H1 (cell line): Measurements from ENCODE around the gene ACSL4. TPM values are rescaled to one million over a fixed set of nuclear protein-coding genes. Genes with fewer than 3 reads are reported as not detected.

Experiments used
- CTCF ChIA-PET: fragments of 300-600 bp; sonication (Branson Sonifier 250); formaldehyde crosslinking; loops from one replicate; lab custom pipeline; 2021; ENCODE audit not compliant: partially characterized antibody; lab: Charles Lee
- POLR2A ChIA-PET: fragments of 300-600 bp; sonication (Branson Sonifier 250); formaldehyde crosslinking; loops from one replicate; lab custom pipeline; 2021; ENCODE audit warnings: inconsistent platforms; ENCODE audit not compliant: partially characterized antibody; lab: Charles Lee
- DNase-seq, 2 experiments: peaks; one replicate each; pipeline versions ENCODE4 v3.0.0 to v3.0.0-alpha.2; 2010 to 2022; ENCODE audit warnings: low spot score in 2 of 2, low read depth in 1 of 2, mixed read lengths in 1 of 2
- FAIRE-seq: peaks from 2 replicates; lab custom pipeline; 2011; peaks lifted over from hg19 to GRCh38; lab: Jason Lieb, UNC
- H2AFZ ChIP-seq: 2 replicates; pipeline ENCODE4 v1.8.1; 2012; ENCODE audit warnings: low read length, inconsistent platforms
- H2AK5ac ChIP-seq: 2 replicates; pipeline ENCODE4 v1.6.1; 2013; ENCODE audit warnings: low read depth, low read length
- H2BK120ac ChIP-seq: replicated peaks from 2 replicates; pipeline ENCODE3; 2013; ENCODE audit warnings: low read depth, low read length, inconsistent platforms
- H2BK12ac ChIP-seq: 2 replicates; pipeline ENCODE4 v1.6.1; 2013; ENCODE audit warnings: low read depth, low read length
- H2BK15ac ChIP-seq: 2 replicates; pipeline ENCODE4 v1.6.1; 2013; ENCODE audit warnings: low read length
- H2BK20ac ChIP-seq: 2 replicates; pipeline ENCODE4 v1.6.1; 2013; ENCODE audit warnings: low read length
- H2BK5ac ChIP-seq: 2 replicates; pipeline ENCODE4 v1.6.1; 2013; ENCODE audit warnings: low read depth, low read length
- H3K14ac ChIP-seq: 2 replicates; pipeline ENCODE4 v1.6.1; 2013; ENCODE audit warnings: inconsistent platforms; ENCODE audit not compliant: insufficient read length
- H3K18ac ChIP-seq: 2 replicates; pipeline ENCODE4 v1.6.1; 2013; ENCODE audit warnings: low read length; ENCODE audit errors: extremely low read depth
- H3K23ac ChIP-seq: 2 replicates; pipeline ENCODE4 v1.6.1; 2013; ENCODE audit warnings: inconsistent platforms; ENCODE audit not compliant: insufficient read length
- H3K23me2 ChIP-seq: 2 replicates; pipeline ENCODE4 v1.6.1; 2013; ENCODE audit warnings: low read depth, low read length
- H3K27ac ChIP-seq: 2 replicates; pipeline ENCODE4 v1.6.1; 2011; ENCODE audit warnings: low read depth, low read length, inconsistent platforms
- H3K27me3 ChIP-seq, 4 experiments: replicated peaks in 1 of 4; 1 replicate in 1 of 4; 2 replicates in 3 of 4; pipeline versions ENCODE4 v1.6.1 to v1.8.1; 2011 to 2013; ENCODE audit warnings: low read length in 3 of 4, mild to moderate bottlenecking in 3 of 4, inconsistent platforms in 2 of 4, mixed read lengths in 2 of 4, moderate library complexity in 1 of 4; ENCODE audit not compliant: control insufficient read depth in 3 of 4, insufficient read depth in 3 of 4; ENCODE audit errors: extremely low read depth in 1 of 4
- H3K36me3 ChIP-seq, 4 experiments: 2 replicates each; pipeline versions ENCODE4 v1.6.1 to v1.8.1; 2011 to 2013; ENCODE audit warnings: mild to moderate bottlenecking in 4 of 4, low read length in 3 of 4, moderate library complexity in 2 of 4, control low read depth in 1 of 4, inconsistent platforms in 1 of 4; ENCODE audit not compliant: insufficient read depth in 4 of 4, control insufficient read depth in 2 of 4
- H3K4ac ChIP-seq: replicated peaks from 2 replicates; pipeline ENCODE3; 2013; ENCODE audit warnings: low read length, low read depth, mixed read lengths, inconsistent platforms; ENCODE audit not compliant: insufficient read length
- H3K4me1 ChIP-seq, 4 experiments: replicated peaks in 1 of 4; 1 replicate in 1 of 4; 2 replicates in 3 of 4; pipeline versions ENCODE4 v1.6.1 to v1.8.1; 2011 to 2013; ENCODE audit warnings: low read length in 3 of 4, inconsistent platforms in 2 of 4, mixed read lengths in 1 of 4; ENCODE audit not compliant: insufficient read depth in 4 of 4, control insufficient read depth in 3 of 4
- H3K4me2 ChIP-seq, 2 experiments: 2 replicates each; pipeline versions ENCODE4 v1.6.1 to v1.8.1; 2011 to 2013; ENCODE audit warnings: low read depth in 2 of 2, low read length in 2 of 2, control low read depth in 1 of 2, inconsistent platforms in 1 of 2, mild to moderate bottlenecking in 1 of 2; ENCODE audit not compliant: insufficient read depth in 1 of 2
- H3K4me3 ChIP-seq, 4 experiments: fragments of 200-600, 300-600 bp in 1 of 4; sonication (generic), shearing (Covaris generic), sonication (Bioruptor Twin) in 1 of 4; 2 replicates each; pipeline versions ENCODE4 v1.5.1 to v1.8.1; 2011 to 2016; ENCODE audit warnings: low read length in 4 of 4, low read depth in 3 of 4, control low read depth in 2 of 4, inconsistent platforms in 2 of 4, mild to moderate bottlenecking in 2 of 4, mixed read lengths in 1 of 4, moderate library complexity in 1 of 4; ENCODE audit not compliant: insufficient read depth in 2 of 4; ENCODE audit errors: extremely low read depth in 1 of 4
- H3K56ac ChIP-seq: replicated peaks from 2 replicates; pipeline ENCODE3; 2013; ENCODE audit warnings: low read depth, mild to moderate bottlenecking, mixed read lengths, low read length, inconsistent platforms; ENCODE audit not compliant: insufficient read length
- H3K79me1 ChIP-seq: 2 replicates; pipeline ENCODE4 v1.6.1; 2013; ENCODE audit warnings: low read depth, low read length, control low read depth
- H3K79me2 ChIP-seq, 2 experiments: 2 replicates each; pipeline versions ENCODE4 v1.6.1 to v1.8.1; 2012 to 2013; ENCODE audit warnings: low read length in 2 of 2, mild to moderate bottlenecking in 2 of 2, inconsistent platforms in 1 of 2; ENCODE audit not compliant: insufficient read depth in 2 of 2, control insufficient read depth in 1 of 2
- H3K9ac ChIP-seq, 4 experiments: replicated peaks in 1 of 4; 1 replicate in 1 of 4; 2 replicates in 3 of 4; pipeline versions ENCODE4 v1.6.1 to v1.8.1; 2011 to 2013; ENCODE audit warnings: low read depth in 3 of 4, low read length in 3 of 4, control low read depth in 2 of 4, mild to moderate bottlenecking in 2 of 4, moderate library complexity in 2 of 4, inconsistent platforms in 1 of 4; ENCODE audit errors: extremely low read depth in 1 of 4
- H3K9me3 ChIP-seq, 2 experiments: 2 replicates each; pipeline versions ENCODE4 v1.6.1 to v1.8.1; 2012 to 2013; ENCODE audit warnings: mild to moderate bottlenecking in 2 of 2, moderate library complexity in 2 of 2, control low read depth in 1 of 2, inconsistent platforms in 1 of 2, low read depth in 1 of 2, low read length in 1 of 2, mixed read lengths in 1 of 2; ENCODE audit not compliant: insufficient read depth in 2 of 2
- H4K20me1 ChIP-seq, 2 experiments: replicated peaks in 1 of 2; 2 replicates each; pipeline versions ENCODE3 to v1.8.1; 2011 to 2013; ENCODE audit warnings: inconsistent platforms in 2 of 2, low read length in 2 of 2, mild to moderate bottlenecking in 1 of 2; ENCODE audit not compliant: insufficient read depth in 2 of 2, control insufficient read depth in 1 of 2
- H4K5ac ChIP-seq: 2 replicates; pipeline ENCODE4 v1.6.1; 2013; ENCODE audit warnings: low read length, low read depth, mixed read lengths, inconsistent platforms; ENCODE audit not compliant: insufficient read length
- H4K8ac ChIP-seq: 2 replicates; pipeline ENCODE4 v1.8.0; 2013; ENCODE audit warnings: mild to moderate bottlenecking, moderate library complexity, low read length, inconsistent platforms; ENCODE audit not compliant: insufficient read depth; ENCODE audit errors: extremely low read depth
- H4K91ac ChIP-seq: replicated peaks from 2 replicates; pipeline ENCODE3; 2013; ENCODE audit warnings: low read length, mixed read lengths, inconsistent platforms; ENCODE audit not compliant: insufficient read length
- BRCA1 ChIP-seq: IDR thresholded peaks from 2 replicates; pipeline ENCODE4 v1.6.1; 2012; ENCODE audit warnings: low read depth, low read length, improper control_type of control experiment
- CREB1 ChIP-seq: IDR thresholded peaks from 2 replicates; pipeline ENCODE4 v1.6.1; 2012; ENCODE audit warnings: inconsistent platforms
- CTCF ChIP-seq, 3 experiments: IDR thresholded peaks; 1 replicate in 2 of 3; 2 replicates in 1 of 3; pipeline versions ENCODE4 v1.5.1 to v1.6.1; 2011; ENCODE audit warnings: low read length in 3 of 3, mild to moderate bottlenecking in 3 of 3, inconsistent platforms in 2 of 3, low read depth in 1 of 3, moderate library complexity in 1 of 3; ENCODE audit not compliant: insufficient read depth in 1 of 3; ENCODE audit errors: control extremely low read depth in 1 of 3
- EGR1 ChIP-seq: IDR thresholded peaks from 2 replicates; pipeline ENCODE4 v1.6.1; 2011; ENCODE audit warnings: low read depth, low read length, borderline replicate concordance
- HDAC6 ChIP-seq: IDR thresholded peaks from one replicate; pipeline ENCODE4 v1.7.1; 2012; ENCODE audit warnings: low read depth, mild to moderate bottlenecking, inconsistent platforms, low read length, moderate library complexity
- JUND ChIP-seq: IDR thresholded peaks from 2 replicates; pipeline ENCODE4 v1.6.1; 2011; ENCODE audit warnings: mild to moderate bottlenecking, improper control_type of control experiment, low read length
- PHF8 ChIP-seq: fragments of 200-600 bp; sonication (generic); conservative IDR thresholded peaks from 2 replicates; pipeline ENCODE4 v1.7.1; 2012; ENCODE audit warnings: low read depth, mild to moderate bottlenecking, inconsistent platforms, low read length, moderate library complexity
- POLR2AphosphoS5 ChIP-seq: IDR thresholded peaks from 2 replicates; pipeline ENCODE4 v1.6.1; 2011; ENCODE audit warnings: low read depth, low read length
- SAP30 ChIP-seq: fragments of 300-600 bp; sonication (generic); IDR thresholded peaks from 2 replicates; pipeline ENCODE4 v1.7.1; 2012; ENCODE audit warnings: low read length, moderate library complexity, mild to moderate bottlenecking, inconsistent platforms; ENCODE audit not compliant: insufficient read depth, insufficient replicate concordance
- SIRT6 ChIP-seq: IDR thresholded peaks from one replicate; pipeline ENCODE4 v1.7.1; 2012; ENCODE audit warnings: low read length, inconsistent platforms
- SP2 ChIP-seq: IDR thresholded peaks from 2 replicates; pipeline ENCODE4 v1.6.1; 2012; ENCODE audit warnings: mild to moderate bottlenecking, low read length, inconsistent platforms
- SRF ChIP-seq: IDR thresholded peaks from 2 replicates; pipeline ENCODE4 v1.6.1; 2011; ENCODE audit warnings: mild to moderate bottlenecking, low read depth, low read length, moderate library complexity
- ZNF274 ChIP-seq: IDR thresholded peaks from 2 replicates; pipeline ENCODE4 v1.7.0; 2012; ENCODE audit warnings: low read length, borderline replicate concordance; ENCODE audit errors: extremely low read depth
- WGBS, 2 experiments: shearing (Covaris generic) in 1 of 2; methylation state at CpG; one replicate each; pipeline versions ENCODE4 v1.1.6 to v1.1.7; 2013 to 2015; ENCODE audit warnings: low lambda C conversion rate in 2 of 2, mixed read lengths in 2 of 2, inconsistent platforms in 1 of 2, low coverage in 1 of 2, missing lambda C conversion rate in 1 of 2; ENCODE audit not compliant: insufficient replicate concordance in 2 of 2, insufficient coverage in 1 of 2, insufficient read length in 1 of 2; ENCODE audit errors: extremely low coverage in 1 of 2, missing lambda C conversion rate in 1 of 2; 5-methylcytosine and 5-hydroxymethylcytosine counted together
- polyA plus RNA-seq, 7 experiments: library from polyadenylated mRNA; depleted of rRNA in 3 of 7; stranded (reverse) in 5 of 7; unstranded in 2 of 7; fragments of >200 nt in 5 of 7; fragments of 200-250 nt in 2 of 7; gene quantifications; 1 replicate in 5 of 7; 2 replicates in 1 of 7; 4 replicates in 1 of 7; pipeline versions ENCODE4 v1.2.1 to v1.2.3, GENCODE V29; 2011 to 2013; ENCODE audit warnings: missing spikeins in 2 of 7, mixed read lengths in 2 of 7
- total RNA-seq: library from RNA; stranded (reverse); fragmentation: NEBNext Ultra II Directional; extraction: Animal tissue kit (Norgen Biotek cat#: 25700); gene quantifications from 2 replicates; pipeline ENCODE4 v1.2.1, GENCODE V29; 2021

Gene ACSL4
- total and polyA plus RNA-seq, 2 of the 8 experiments (the other 6 are each of a cell fraction or from before 2014, with no cell fraction given) = 11.3 to 47.0 TPM

GRCh38 chrX:109687903-109688302, 45.2 kb downstream of the ACSL4 start:
- no peak overlapping the region for H3K18ac ChIP-seq
- POLR2A ChIA-PET = interaction anchor here (0.5 kb wide), 1 partner anchor 10 kb away, joined by 3 read pairs; no protein-coding TSS in a partner anchor
- H3K9me3 ChIP-seq = no peaks in the 10 kb centered on the region
- H2BK12ac ChIP-seq = no peak overlapping the region
- H3K56ac ChIP-seq = no peak overlapping the region
- H4K91ac ChIP-seq = no peak overlapping the region
- H2BK120ac ChIP-seq = no peak overlapping the region
- H2AFZ ChIP-seq = no peak overlapping the region
- H3K79me2 ChIP-seq = no peaks in the 10 kb centered on the region
- H4K8ac ChIP-seq = no peak overlapping the region
- no peaks in the 10 kb centered on the region for H3K4me1 ChIP-seq
- H3K9ac ChIP-seq = no peak overlapping the region
- 100% methylated on average over 1 of the region's 1 CpG; no CpG with 5 or more reads in 1 of the 2 experiments for WGBS, 2 experiments
- H2BK5ac ChIP-seq = no peak overlapping the region
- H2AK5ac ChIP-seq = no peak overlapping the region
- H4K5ac ChIP-seq = no peak overlapping the region
- FAIRE-seq = no peak
- no peaks in the 10 kb centered on the region for H3K79me1 ChIP-seq
- no peaks in the 10 kb centered on the region for H3K36me3 ChIP-seq
- no peak overlapping the region for H3K14ac ChIP-seq
- no peak overlapping the region for H3K23ac ChIP-seq
- H2BK15ac ChIP-seq = no peak overlapping the region
- CTCF ChIA-PET = no interaction called here
- H2BK20ac ChIP-seq = no peak overlapping the region
- H3K4me3 ChIP-seq = no peak overlapping the region
- no peak overlapping the region for H3K27ac ChIP-seq
- no peak overlapping the region for H3K4me2 ChIP-seq
- H3K4ac ChIP-seq = no peak overlapping the region
- no peak for TF ChIP-seq CREB1
- TF ChIP-seq SIRT6 = no peak
- TF ChIP-seq PHF8 = no peak
- TF ChIP-seq ZNF274 = no peak
- TF ChIP-seq CTCF (IDR thresholded peaks at IDR 0.05; ENCODE audit: control extremely low read depth in 1 of 3, insufficient read depth in 1 of 3, low read depth in 1 of 3, low read length in 3 of 3) = no peak
- no peak for TF ChIP-seq JUND
- no peak for TF ChIP-seq HDAC6
- TF ChIP-seq SP2 = no peak
- TF ChIP-seq POLR2AphosphoS5 = no peak
- no peak for TF ChIP-seq BRCA1
- TF ChIP-seq EGR1 = no peak
- TF ChIP-seq SAP30 = no peak
- no peak for TF ChIP-seq SRF
- peaks cover 0 to 2% of the 10 kb centered on the region in 2 experiments for H4K20me1 ChIP-seq
- no peaks in the 10 kb centered on the region for H3K27me3 ChIP-seq
- no peak for DNase-seq
- H3K23me2 ChIP-seq = no peaks in the 10 kb centered on the region
